ENCODE data around the gene HDAC4.
A peak's percentile ranks its signal among the peaks of the same experiment; 100 is the strongest.

HDAC4 gene

GRCh38 chr2:239110595-239111048 is 290.2 kb downstream of the HDAC4 start:
- Histone ChIP-seq H3K9me3 (ENCODE audit: insufficient read depth, low read length) (no peaks in the 10 kb centered on the region), H3K4me3 (ENCODE audit: insufficient read length, low read depth) (no peak overlapping the region), H3K4me1 (ENCODE audit: insufficient read depth, insufficient read length) (peaks cover 15% of the 10 kb centered on the region), H3K36me3 (ENCODE audit: insufficient read depth, insufficient read length, low read length) (peaks cover 39% of the 10 kb centered on the region), H3K9ac (ENCODE audit: insufficient read length, low read depth) (no peak overlapping the region), H3K27me3 (ENCODE audit: insufficient read depth, insufficient read length) (no peaks in the 10 kb centered on the region)
- DNase-seq (ENCODE audit: low read depth, low spot score) = no peak
- TF ChIP-seq SUZ12 (IDR thresholded peaks at IDR 0.05; ENCODE audit: extremely low read depth, insufficient read depth, insufficient read length) = no peak
- TF ChIP-seq ZNF274 (IDR thresholded peaks at IDR 0.05; ENCODE audit: low read depth, low read length) = no peak
- TF ChIP-seq YY1 (IDR thresholded peaks at IDR 0.05; ENCODE audit: insufficient read depth, insufficient read length) = no peak

GRCh38 chr2:239109928-239110545 is 290.8 kb downstream of the HDAC4 start:
- Histone ChIP-seq H3K4me3 (ENCODE audit: insufficient read length, low read depth) (no peak overlapping the region), H3K27me3 (ENCODE audit: insufficient read depth, insufficient read length) (no peaks in the 10 kb centered on the region), H3K4me1 (ENCODE audit: insufficient read depth, insufficient read length) (peaks cover 15% of the 10 kb centered on the region), H3K9ac (ENCODE audit: insufficient read length, low read depth) (no peak overlapping the region), H3K9me3 (ENCODE audit: insufficient read depth, low read length) (no peaks in the 10 kb centered on the region), H3K36me3 (ENCODE audit: insufficient read depth, insufficient read length, low read length) (peaks cover 45% of the 10 kb centered on the region)
- DNase-seq (ENCODE audit: low read depth, low spot score) = no peak
- TF ChIP-seq SUZ12 (IDR thresholded peaks at IDR 0.05; ENCODE audit: extremely low read depth, insufficient read depth, insufficient read length) (no peak), YY1 (IDR thresholded peaks at IDR 0.05; ENCODE audit: insufficient read depth, insufficient read length) (no peak), ZNF274 (IDR thresholded peaks at IDR 0.05; ENCODE audit: low read depth, low read length) (no peak)

GRCh38 chr2:239109041-239109927 is 291.5 kb downstream of the HDAC4 start:
- DNase-seq (ENCODE audit: low read depth, low spot score) = no peak
- H3K9ac ChIP-seq (ENCODE audit: insufficient read length, low read depth) = no peak overlapping the region
- H3K27me3 ChIP-seq (ENCODE audit: insufficient read depth, insufficient read length) = no peaks in the 10 kb centered on the region
- no peak overlapping the region for H3K4me3 ChIP-seq (ENCODE audit: insufficient read length, low read depth)
- TF ChIP-seq YY1 (IDR thresholded peaks at IDR 0.05; ENCODE audit: insufficient read depth, insufficient read length) (no peak), ZNF274 (IDR thresholded peaks at IDR 0.05; ENCODE audit: low read depth, low read length) (no peak), SUZ12 (IDR thresholded peaks at IDR 0.05; ENCODE audit: extremely low read depth, insufficient read depth, insufficient read length) (no peak)
- H3K36me3 ChIP-seq (ENCODE audit: insufficient read depth, insufficient read length, low read length) = peaks cover 48% of the 10 kb centered on the region
- H3K4me1 ChIP-seq (ENCODE audit: insufficient read depth, insufficient read length) = peaks cover 13% of the 10 kb centered on the region
- no peaks in the 10 kb centered on the region for H3K9me3 ChIP-seq (ENCODE audit: insufficient read depth, low read length)

GRCh38 chr2:239108459-239108858 is 292.4 kb downstream of the HDAC4 start:
- Histone ChIP-seq H3K4me1 (ENCODE audit: insufficient read depth, insufficient read length) (peaks cover 9% of the 10 kb centered on the region), H3K27me3 (ENCODE audit: insufficient read depth, insufficient read length) (no peaks in the 10 kb centered on the region), H3K9ac (ENCODE audit: insufficient read length, low read depth) (no peak overlapping the region), H3K36me3 (ENCODE audit: insufficient read depth, insufficient read length, low read length) (peaks cover 48% of the 10 kb centered on the region), H3K9me3 (ENCODE audit: insufficient read depth, low read length) (no peaks in the 10 kb centered on the region), H3K4me3 (ENCODE audit: insufficient read length, low read depth) (no peak overlapping the region)
- DNase-seq (ENCODE audit: low read depth, low spot score) = no peak
- no peak for TF ChIP-seq SUZ12 (IDR thresholded peaks at IDR 0.05; ENCODE audit: extremely low read depth, insufficient read depth, insufficient read length)

GRCh38 chr2:239107936-239108335 is 292.9 kb downstream of the HDAC4 start:
- peaks cover 10% of the 10 kb centered on the region for H3K4me1 ChIP-seq (ENCODE audit: insufficient read depth, insufficient read length)

GRCh38 chr2:239106966-239107365 is 293.9 kb downstream of the HDAC4 start:
- H3K27me3 ChIP-seq (ENCODE audit: insufficient read depth, insufficient read length) = no peaks in the 10 kb centered on the region
- no peaks in the 10 kb centered on the region for H3K9me3 ChIP-seq (ENCODE audit: insufficient read depth, low read length)
- no peak for DNase-seq (ENCODE audit: low read depth, low spot score)
- H3K4me1 ChIP-seq (ENCODE audit: insufficient read depth, insufficient read length) = peaks cover 10% of the 10 kb centered on the region
- H3K9ac ChIP-seq (ENCODE audit: insufficient read length, low read depth) = peak overlapping the region; percentile 32
- TF ChIP-seq YY1 (IDR thresholded peaks at IDR 0.05; ENCODE audit: insufficient read depth, insufficient read length) = no peak
- TF ChIP-seq SUZ12 (IDR thresholded peaks at IDR 0.05; ENCODE audit: extremely low read depth, insufficient read depth, insufficient read length) = no peak
- no peak for TF ChIP-seq ZNF274 (IDR thresholded peaks at IDR 0.05; ENCODE audit: low read depth, low read length)
- H3K4me3 ChIP-seq (ENCODE audit: insufficient read length, low read depth) = no peak overlapping the region
- peaks cover 53% of the 10 kb centered on the region for H3K36me3 ChIP-seq (ENCODE audit: insufficient read depth, insufficient read length, low read length)

More at GRCh38 chr2:239107936-239108335, 292.9 kb downstream of the HDAC4 start:
- Histone ChIP-seq H3K9ac (ENCODE audit: insufficient read length, low read depth) (no peak overlapping the region), H3K9me3 (ENCODE audit: insufficient read depth, low read length) (no peaks in the 10 kb centered on the region), H3K36me3 (ENCODE audit: insufficient read depth, insufficient read length, low read length) (peaks cover 48% of the 10 kb centered on the region), H3K27me3 (ENCODE audit: insufficient read depth, insufficient read length) (no peaks in the 10 kb centered on the region), H3K4me3 (ENCODE audit: insufficient read length, low read depth) (no peak overlapping the region)
- TF ChIP-seq SUZ12 (IDR thresholded peaks at IDR 0.05; ENCODE audit: extremely low read depth, insufficient read depth, insufficient read length) = no peak
- TF ChIP-seq YY1 (IDR thresholded peaks at IDR 0.05; ENCODE audit: insufficient read depth, insufficient read length) = no peak
- TF ChIP-seq ZNF274 (IDR thresholded peaks at IDR 0.05; ENCODE audit: low read depth, low read length) = no peak
- DNase-seq (ENCODE audit: low read depth, low spot score) = no peak

GRCh38 chr2:239106314-239106908 is 294.4 kb downstream of the HDAC4 start:
- Histone ChIP-seq H3K36me3 (ENCODE audit: insufficient read depth, insufficient read length, low read length) (peaks cover 49% of the 10 kb centered on the region), H3K9me3 (ENCODE audit: insufficient read depth, low read length) (no peaks in the 10 kb centered on the region), H3K4me3 (ENCODE audit: insufficient read length, low read depth) (no peak overlapping the region), H3K27me3 (ENCODE audit: insufficient read depth, insufficient read length) (no peaks in the 10 kb centered on the region), H3K4me1 (ENCODE audit: insufficient read depth, insufficient read length) (peaks cover 10% of the 10 kb centered on the region), H3K9ac (ENCODE audit: insufficient read length, low read depth) (no peak overlapping the region)
- TF ChIP-seq ZNF274 (IDR thresholded peaks at IDR 0.05; ENCODE audit: low read depth, low read length) = no peak
- TF ChIP-seq YY1 (IDR thresholded peaks at IDR 0.05; ENCODE audit: insufficient read depth, insufficient read length) = no peak
- no peak for TF ChIP-seq SUZ12 (IDR thresholded peaks at IDR 0.05; ENCODE audit: extremely low read depth, insufficient read depth, insufficient read length)
- DNase-seq (ENCODE audit: low read depth, low spot score) = peak; percentile 47
